ENCODE results near the gene WFS1. TPM values are rescaled to one million over a fixed set of nuclear protein-coding genes. Genes with fewer than 3 reads are reported as not detected.

Gene WFS1
- total and polyA plus RNA-seq, 2 of the 13 experiments (the other 11 are each of a cell fraction or from before 2014, with no cell fraction given): 39.1 to 42.2 TPM

DNA sequence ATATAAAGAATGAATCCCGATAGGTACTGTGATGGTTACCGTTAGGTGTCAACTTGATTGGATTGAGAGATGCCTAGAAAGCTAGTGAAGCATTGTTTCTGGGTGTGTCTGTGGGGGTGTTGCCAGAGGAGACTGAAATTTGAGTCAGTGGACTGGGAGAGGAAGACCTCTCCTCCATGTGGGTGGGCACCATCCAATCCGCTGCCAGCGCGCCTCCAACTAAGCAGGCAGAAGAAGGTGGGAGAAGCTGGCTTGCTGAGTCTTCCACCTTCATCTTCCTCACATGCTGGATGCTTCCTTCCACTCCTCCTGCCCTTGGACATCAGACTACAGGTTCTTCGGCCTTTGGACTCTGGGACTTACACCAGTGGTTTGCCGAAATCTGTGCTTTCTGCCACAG, 40.1 kb downstream of the WFS1 start:
- no TSS peak for BruUV-seq (replicated peaks)
- no peak for TF ChIP-seq ZNF501 (CRISPR knock-in tag; IDR thresholded peaks at IDR 0.05)
- TF ChIP-seq ZSCAN9 (CRISPR knock-in tag; IDR thresholded peaks at IDR 0.05; ENCODE audit: borderline replicate concordance): no peak
- TF ChIP-seq ZNF773 (CRISPR knock-in tag; IDR thresholded peaks at IDR 0.05; ENCODE audit: borderline replicate concordance): no peak
- TF ChIP-seq, protein P1, sequence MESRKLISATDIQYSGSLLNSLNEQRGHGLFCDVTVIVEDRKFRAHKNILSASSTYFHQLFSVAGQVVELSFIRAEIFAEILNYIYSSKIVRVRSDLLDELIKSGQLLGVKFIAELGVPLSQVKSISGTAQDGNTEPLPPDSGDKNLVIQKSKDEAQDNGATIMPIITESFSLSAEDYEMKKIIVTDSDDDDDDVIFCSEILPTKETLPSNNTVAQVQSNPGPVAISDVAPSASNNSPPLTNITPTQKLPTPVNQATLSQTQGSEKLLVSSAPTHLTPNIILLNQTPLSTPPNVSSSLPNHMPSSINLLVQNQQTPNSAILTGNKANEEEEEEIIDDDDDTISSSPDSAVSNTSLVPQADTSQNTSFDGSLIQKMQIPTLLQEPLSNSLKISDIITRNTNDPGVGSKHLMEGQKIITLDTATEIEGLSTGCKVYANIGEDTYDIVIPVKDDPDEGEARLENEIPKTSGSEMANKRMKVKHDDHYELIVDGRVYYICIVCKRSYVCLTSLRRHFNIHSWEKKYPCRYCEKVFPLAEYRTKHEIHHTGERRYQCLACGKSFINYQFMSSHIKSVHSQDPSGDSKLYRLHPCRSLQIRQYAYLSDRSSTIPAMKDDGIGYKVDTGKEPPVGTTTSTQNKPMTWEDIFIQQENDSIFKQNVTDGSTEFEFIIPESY (CRISPR knock-in tag; IDR thresholded peaks at IDR 0.05): 0 out of 2 replicates have a peak, but pooled peaks have one; percentile 25
- TF ChIP-seq, protein P2, sequence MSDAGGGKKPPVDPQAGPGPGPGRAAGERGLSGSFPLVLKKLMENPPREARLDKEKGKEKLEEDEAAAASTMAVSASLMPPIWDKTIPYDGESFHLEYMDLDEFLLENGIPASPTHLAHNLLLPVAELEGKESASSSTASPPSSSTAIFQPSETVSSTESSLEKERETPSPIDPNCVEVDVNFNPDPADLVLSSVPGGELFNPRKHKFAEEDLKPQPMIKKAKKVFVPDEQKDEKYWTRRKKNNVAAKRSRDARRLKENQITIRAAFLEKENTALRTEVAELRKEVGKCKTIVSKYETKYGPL (CRISPR knock-in tag; IDR thresholded peaks at IDR 0.05): no peak
- TF ChIP-seq NCOR1 (IDR thresholded peaks at IDR 0.05; ENCODE audit: borderline replicate concordance, low read length): no peak
- no peak for TF ChIP-seq MTF1 (CRISPR knock-in tag; IDR thresholded peaks at IDR 0.05)
- TF ChIP-seq ZBTB42 (CRISPR knock-in tag; IDR thresholded peaks at IDR 0.05): no peak
- no peak for TF ChIP-seq ZNF775 (CRISPR knock-in tag; IDR thresholded peaks at IDR 0.05; ENCODE audit: borderline replicate concordance)
- peak; percentile 63; the same call in 1 of the 2 replicates for TF ChIP-seq ZBTB38 (CRISPR knock-in tag; IDR thresholded peaks at IDR 0.05)
- TF ChIP-seq, protein P3, sequence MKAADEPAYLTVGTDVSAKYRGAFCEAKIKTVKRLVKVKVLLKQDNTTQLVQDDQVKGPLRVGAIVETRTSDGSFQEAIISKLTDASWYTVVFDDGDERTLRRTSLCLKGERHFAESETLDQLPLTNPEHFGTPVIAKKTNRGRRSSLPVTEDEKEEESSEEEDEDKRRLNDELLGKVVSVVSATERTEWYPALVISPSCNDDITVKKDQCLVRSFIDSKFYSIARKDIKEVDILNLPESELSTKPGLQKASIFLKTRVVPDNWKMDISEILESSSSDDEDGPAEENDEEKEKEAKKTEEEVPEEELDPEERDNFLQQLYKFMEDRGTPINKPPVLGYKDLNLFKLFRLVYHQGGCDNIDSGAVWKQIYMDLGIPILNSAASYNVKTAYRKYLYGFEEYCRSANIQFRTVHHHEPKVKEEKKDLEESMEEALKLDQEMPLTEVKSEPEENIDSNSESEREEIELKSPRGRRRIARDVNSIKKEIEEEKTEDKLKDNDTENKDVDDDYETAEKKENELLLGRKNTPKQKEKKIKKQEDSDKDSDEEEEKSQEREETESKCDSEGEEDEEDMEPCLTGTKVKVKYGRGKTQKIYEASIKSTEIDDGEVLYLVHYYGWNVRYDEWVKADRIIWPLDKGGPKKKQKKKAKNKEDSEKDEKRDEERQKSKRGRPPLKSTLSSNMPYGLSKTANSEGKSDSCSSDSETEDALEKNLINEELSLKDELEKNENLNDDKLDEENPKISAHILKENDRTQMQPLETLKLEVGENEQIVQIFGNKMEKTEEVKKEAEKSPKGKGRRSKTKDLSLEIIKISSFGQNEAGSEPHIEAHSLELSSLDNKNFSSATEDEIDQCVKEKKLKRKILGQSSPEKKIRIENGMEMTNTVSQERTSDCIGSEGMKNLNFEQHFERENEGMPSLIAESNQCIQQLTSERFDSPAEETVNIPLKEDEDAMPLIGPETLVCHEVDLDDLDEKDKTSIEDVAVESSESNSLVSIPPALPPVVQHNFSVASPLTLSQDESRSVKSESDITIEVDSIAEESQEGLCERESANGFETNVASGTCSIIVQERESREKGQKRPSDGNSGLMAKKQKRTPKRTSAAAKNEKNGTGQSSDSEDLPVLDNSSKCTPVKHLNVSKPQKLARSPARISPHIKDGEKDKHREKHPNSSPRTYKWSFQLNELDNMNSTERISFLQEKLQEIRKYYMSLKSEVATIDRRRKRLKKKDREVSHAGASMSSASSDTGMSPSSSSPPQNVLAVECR (CRISPR knock-in tag; IDR thresholded peaks at IDR 0.05; ENCODE audit: borderline replicate concordance): no peak
- peak; percentile 40 for TF ChIP-seq HNF4A (CRISPR knock-in tag; IDR thresholded peaks at IDR 0.05)
- ChIA-PET POLR2A (interaction anchor here (1.2 to 4.4 kb wide), 8 partner anchors 10 to 45 kb away, joined by 3 to 41 read pairs (median 12); partner anchors contain the start of gene WFS1), CTCF (ENCODE audit: low intra/inter-chr PET ratio, low total read pairs) (interaction anchor here (2.0 kb wide), 2 partner anchors 16 to 18 kb away, joined by 6 to 26 read pairs; no protein-coding TSS in a partner anchor)
- Histone ChIP-seq H3K27me3 (ENCODE audit: control insufficient read depth in 1 of 2, insufficient read depth in 2 of 2, low read length in 2 of 2) (no peaks in the 10 kb centered on the region), H3K79me2 (ENCODE audit: insufficient read depth, low read length) (no peaks in the 10 kb centered on the region), H3K9ac (ENCODE audit: insufficient read depth, low read depth, low read length) (peak overlapping the region; percentile 70), H3K9me3 (ENCODE audit: low read length) (no peaks in the 10 kb centered on the region), H3K4me2 (ENCODE audit: low read depth, low read length) (peak overlapping the region; percentile 92), H3K4me3 (replicated peaks in 1 of 3; ENCODE audit: insufficient read depth in 1 of 3, low read depth in 2 of 3, low read length in 3 of 3) (peak overlapping the region; percentile 71 to 74 (median 74)), H3K36me3 (replicated peaks in 1 of 2; ENCODE audit: control insufficient read depth in 1 of 2, insufficient read depth in 2 of 2, low read length in 2 of 2) (no peaks in the 10 kb centered on the region; a peak in 1 of 5 replicates), H3K27ac (ENCODE audit: extremely low read length, insufficient read depth, low read length) (peak overlapping the region; percentile 65), H4K20me1 (ENCODE audit: insufficient read depth, low read length) (no peaks in the 10 kb centered on the region), H2AFZ (ENCODE audit: low read length) (no peak overlapping the region), H3K4me1 (ENCODE audit: insufficient read depth, low read length) (peaks cover 43% of the 10 kb centered on the region)
- DNase-seq (ENCODE audit: low spot score) (no peak), FAIRE-seq (peak; percentile 39), ATAC-seq (no peak)
- intact Hi-C loops (cut with micrococcal nuclease; ENCODE audit: unreplicated experiment) (no loop called here), in situ Hi-C loops (cut with HindIII; ENCODE audit: extremely low pct_ligation_motif_present, low pct_unique_long_range_greater_than_20kb) (no loop called here)
- 66% methylated on average over 7 of the region's 7 CpGs for WGBS (ENCODE audit: low lambda C conversion rate)
